MCF 10A (cell line): ENCODE data around the gene IMMP2L. TPM values are rescaled to one million over a fixed set of nuclear protein-coding genes. Genes with fewer than 3 reads are reported as not detected.

ENCODE experiments used
- BruUV-seq: library from RNA; stranded (reverse); fragments of 400-500 nt; replicated peaks from 2 replicates; lab custom pipeline; 2021; lab: Mats Ljungman, UMichigan
- CTCF ChIA-PET: fragments of 300-600 bp; sonication (Branson Sonifier 250); formaldehyde crosslinking; extraction: SDS; loops from one replicate; lab custom pipeline; 2021; ENCODE audit warnings: antibody characterized with exemption, inconsistent platforms; lab: Yijun Ruan, JAX
- POLR2A ChIA-PET: fragments of 300-600, 350-650 bp; sonication (Branson Sonifier 250); formaldehyde crosslinking; extraction: SDS; loops from one replicate; lab custom pipeline; 2020; ENCODE audit warnings: antibody characterized with exemption, inconsistent platforms; lab: Yijun Ruan, JAX
- DNase-seq: peaks from one replicate; pipeline ENCODE4 v3.0.0-alpha.2; 2018; ENCODE audit not compliant: unreplicated experiment
- H3K27ac Mint-ChIP-seq: one replicate; pipeline ENCODE4 v1.8.0; 2022; ENCODE audit warnings: mild to moderate bottlenecking, low read depth, mixed read lengths; ENCODE audit not compliant: unreplicated experiment
- H3K27me3 Mint-ChIP-seq: one replicate; pipeline ENCODE4 v1.8.0; 2022; ENCODE audit warnings: mixed read lengths; ENCODE audit not compliant: insufficient read depth, unreplicated experiment
- H3K36me3 Mint-ChIP-seq: one replicate; pipeline ENCODE4 v1.8.0; 2022; ENCODE audit warnings: mild to moderate bottlenecking, moderate library complexity, mixed read lengths; ENCODE audit not compliant: insufficient read depth, unreplicated experiment
- H3K4me1 Mint-ChIP-seq: one replicate; pipeline ENCODE4 v1.8.0; 2022; ENCODE audit warnings: mixed read lengths; ENCODE audit not compliant: insufficient read depth, unreplicated experiment
- H3K4me3 Mint-ChIP-seq: one replicate; pipeline ENCODE4 v1.8.0; 2022; ENCODE audit warnings: mild to moderate bottlenecking, moderate library complexity, mixed read lengths; ENCODE audit not compliant: unreplicated experiment
- H3K9me3 Mint-ChIP-seq: one replicate; pipeline ENCODE4 v1.8.0; 2022; ENCODE audit warnings: mixed read lengths; ENCODE audit not compliant: unreplicated experiment
- CTCF ChIP-seq: fragments of 200-600 bp; IDR thresholded peaks from one replicate; pipeline ENCODE4 v1.8.0; 2022; ENCODE audit warnings: antibody characterized with exemption, mild to moderate bottlenecking; ENCODE audit not compliant: unreplicated experiment
- intact Hi-C: fragments of 100-400 bp; cut with micrococcal nuclease; formaldehyde crosslinking; loops from 2 replicates; pipeline ENCODE4 v1.14.1; 2022
- total RNA-seq: library from RNA; stranded (reverse); gene quantifications from 2 replicates; pipeline ENCODE4 v1.2.3, GENCODE V29; 2022

IMMP2L gene
- total RNA-seq, 1 experiment from 2014 or later: 23.7 TPM

DNA sequence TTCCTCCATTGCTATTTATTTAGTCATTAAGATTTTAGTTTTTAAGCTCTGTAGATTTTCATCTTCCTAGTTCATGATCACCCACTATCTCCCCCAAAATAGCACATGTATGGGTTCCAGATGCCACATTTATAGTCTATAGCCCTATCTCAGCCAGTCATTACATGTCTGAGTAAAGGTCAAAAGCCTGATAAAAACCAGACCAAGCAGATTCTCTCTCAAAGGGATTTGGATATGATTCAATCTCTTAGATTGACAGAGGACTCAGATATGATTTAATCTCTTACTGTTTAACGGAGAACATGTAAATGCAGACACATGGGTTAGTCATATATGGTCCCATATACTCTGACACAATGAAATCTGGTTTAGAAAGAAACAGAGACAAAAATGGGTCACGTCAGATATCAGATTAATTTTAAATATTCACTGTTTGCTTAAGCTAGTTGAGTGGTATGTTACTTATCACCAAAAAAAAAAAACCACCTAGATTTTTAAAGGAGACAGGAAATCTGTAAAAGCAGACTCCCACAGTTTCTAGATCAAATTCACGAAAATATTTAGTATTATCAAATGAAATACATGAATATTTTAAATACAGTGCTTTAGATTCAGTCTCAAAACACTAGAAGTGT is 578.4 kb downstream of the IMMP2L start:
- BruUV-seq: no TSS peak

GRCh38 chr7:110977127-110977737 is 585.1 kb downstream of the IMMP2L start:
- POLR2A ChIA-PET: interaction anchor here (0.6 to 0.7 kb wide), 3 partner anchors 9 to 776 kb away, joined by 3 to 5 read pairs (median 5); no protein-coding TSS in a partner anchor
- intact Hi-C loops: no loop called here
- no peak for TF ChIP-seq CTCF
- Mint-ChIP-seq H3K4me1 (peaks cover 5% of the 10 kb centered on the region), H3K4me3 (no peak overlapping the region), H3K27ac (no peak overlapping the region), H3K27me3 (no peaks in the 10 kb centered on the region), H3K36me3 (no peaks in the 10 kb centered on the region), H3K9me3 (no peaks in the 10 kb centered on the region)
- CTCF ChIA-PET: interaction anchor here (0.5 to 0.6 kb wide), 2 partner anchors 253 to 452 kb away, joined by 3 to 4 read pairs; no protein-coding TSS in a partner anchor
- no peak for DNase-seq
- BruUV-seq: no TSS peak

More for the DNA sequence above, 578.4 kb downstream of the IMMP2L start:
- H3K4me3 Mint-ChIP-seq: no peak overlapping the region
- no peaks in the 10 kb centered on the region for H3K27me3 Mint-ChIP-seq
- TF ChIP-seq CTCF: no peak
- intact Hi-C loops: no loop called here
- H3K27ac Mint-ChIP-seq: no peak overlapping the region
- no peaks in the 10 kb centered on the region for H3K36me3 Mint-ChIP-seq
- DNase-seq: no peak
- no peaks in the 10 kb centered on the region for H3K4me1 Mint-ChIP-seq
- H3K9me3 Mint-ChIP-seq: no peaks in the 10 kb centered on the region
- CTCF ChIA-PET: interaction anchor here (0.6 kb wide), 1 partner anchor 1164 kb away, joined by 3 read pairs; no protein-coding TSS in a partner anchor
- POLR2A ChIA-PET: interaction anchor here (0.7 kb wide), 1 partner anchor 780 kb away, joined by 4 read pairs; no protein-coding TSS in a partner anchor

DNA sequence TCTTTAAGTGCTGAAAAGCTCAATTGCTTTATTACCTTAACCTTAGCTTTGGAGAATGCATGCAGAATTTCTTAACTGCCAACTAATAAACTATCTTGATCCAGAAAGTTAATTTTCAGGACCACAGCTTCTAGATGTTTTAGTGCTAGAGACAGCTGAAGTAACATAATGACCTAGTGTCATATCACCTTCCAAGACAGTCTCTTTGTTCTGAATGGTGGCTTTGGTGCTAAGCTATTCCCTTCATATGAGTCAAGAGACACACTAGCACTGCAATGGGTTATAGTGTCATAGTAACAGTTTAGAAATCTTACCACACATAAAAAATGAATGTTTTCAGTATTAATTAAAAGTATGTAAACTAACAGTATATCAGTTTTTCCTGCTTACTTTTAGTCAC is 586.8 kb downstream of the IMMP2L start:
- Mint-ChIP-seq H3K4me3 (no peak overlapping the region), H3K36me3 (peaks cover 4% of the 10 kb centered on the region), H3K9me3 (no peaks in the 10 kb centered on the region), H3K27me3 (no peaks in the 10 kb centered on the region), H3K4me1 (peaks cover 5% of the 10 kb centered on the region), H3K27ac (no peak overlapping the region)
- TF ChIP-seq CTCF: no peak
- POLR2A ChIA-PET: no interaction called here
- CTCF ChIA-PET: interaction anchor here (0.6 kb wide), 2 partner anchors 23 to 64 kb away, joined by 3 read pairs; no protein-coding TSS in a partner anchor
- intact Hi-C loops: no loop called here
- BruUV-seq: no TSS peak
- DNase-seq: no peak

DNA sequence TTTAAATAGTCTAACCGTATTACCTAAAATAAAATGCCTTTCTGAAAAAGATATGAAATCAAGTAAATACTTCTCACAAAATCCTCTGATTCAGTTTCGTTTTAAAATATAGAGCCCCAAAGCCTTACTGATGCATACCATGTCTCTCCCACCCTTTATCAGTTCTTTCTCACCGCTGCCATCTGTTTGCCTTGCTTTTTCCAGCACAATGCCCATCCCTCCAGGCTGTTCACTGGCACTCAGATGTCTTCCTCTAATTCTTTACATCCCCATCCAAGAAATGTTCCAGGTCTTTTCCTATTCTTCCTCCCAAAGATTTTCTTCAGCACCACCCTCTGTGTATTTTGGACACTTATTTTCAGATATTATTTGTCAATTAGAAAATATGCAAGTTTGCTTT is 587.9 kb downstream of the IMMP2L start:
- BruUV-seq: no TSS peak
- no peaks in the 10 kb centered on the region for H3K9me3 Mint-ChIP-seq
- CTCF ChIA-PET: no interaction called here
- no peak for TF ChIP-seq CTCF
- H3K27ac Mint-ChIP-seq: no peak overlapping the region
- intact Hi-C loops: no loop called here
- POLR2A ChIA-PET: no interaction called here
- H3K36me3 Mint-ChIP-seq: peaks cover 7% of the 10 kb centered on the region
- no peaks in the 10 kb centered on the region for H3K27me3 Mint-ChIP-seq
- H3K4me1 Mint-ChIP-seq: peaks cover 5% of the 10 kb centered on the region
- DNase-seq: no peak
- H3K4me3 Mint-ChIP-seq: no peak overlapping the region
